AG09319 (cell line): ENCODE measurements around the gene TREML2.

Experiments
- DNase-seq: peaks from one replicate; pipeline ENCODE4 v3.0.0-alpha.2; 2010; ENCODE audit warnings: low read depth; ENCODE audit errors: extremely low read depth
- CTCF ChIP-seq: IDR thresholded peaks from 2 replicates; pipeline ENCODE4 v1.5.1; 2011; ENCODE audit warnings: low read depth, mild to moderate bottlenecking, inconsistent platforms, low read length, moderate library complexity

The TREML2 gene

DNA sequence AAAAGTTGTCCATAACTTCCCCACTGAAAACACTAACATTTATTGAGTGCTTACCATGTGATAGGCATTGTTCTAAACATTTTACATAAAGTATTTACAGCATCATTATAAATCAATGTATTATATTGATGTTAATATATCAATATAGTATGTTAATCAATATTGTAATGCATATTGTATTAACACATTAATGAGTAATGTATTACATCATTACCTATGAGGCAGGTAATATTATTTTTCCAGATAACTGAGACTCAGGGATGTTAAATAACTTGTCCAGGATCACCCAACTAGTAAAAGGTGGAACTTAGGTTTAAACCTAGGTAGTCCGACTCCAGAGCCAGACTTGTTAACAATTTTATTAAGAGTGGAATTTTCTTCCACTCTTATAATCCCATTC lies 25.9 kb downstream of the TREML2 start:
- DNase-seq: no peak
- no peak for TF ChIP-seq CTCF

- DNase-seq: no peak
- no peak for TF ChIP-seq CTCF
Measured at GRCh38 chr6:41174610-41175009, 26.3 kb downstream of the TREML2 start.

DNA sequence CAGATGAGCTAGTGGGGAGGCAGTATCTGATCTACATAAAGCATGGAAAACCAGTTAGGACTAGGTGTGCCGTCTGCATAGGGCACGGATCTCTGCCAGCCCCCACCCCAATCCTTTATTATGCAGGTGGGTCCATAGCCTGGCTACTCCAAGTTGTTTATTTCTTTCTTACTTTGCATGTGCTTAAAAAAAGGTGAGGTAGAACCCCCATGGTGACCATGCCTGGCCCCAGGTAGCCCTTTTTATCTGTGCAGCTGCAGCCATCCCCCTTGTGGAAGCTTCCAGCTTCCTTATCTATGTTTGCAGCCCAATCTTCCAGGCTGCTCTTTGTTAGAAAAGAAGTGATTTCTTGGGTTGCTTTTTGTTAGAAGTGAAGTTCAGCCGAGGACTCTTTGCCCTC lies 29.0 kb downstream of the TREML2 start:
- no peak for DNase-seq
- TF ChIP-seq CTCF: no peak

DNA sequence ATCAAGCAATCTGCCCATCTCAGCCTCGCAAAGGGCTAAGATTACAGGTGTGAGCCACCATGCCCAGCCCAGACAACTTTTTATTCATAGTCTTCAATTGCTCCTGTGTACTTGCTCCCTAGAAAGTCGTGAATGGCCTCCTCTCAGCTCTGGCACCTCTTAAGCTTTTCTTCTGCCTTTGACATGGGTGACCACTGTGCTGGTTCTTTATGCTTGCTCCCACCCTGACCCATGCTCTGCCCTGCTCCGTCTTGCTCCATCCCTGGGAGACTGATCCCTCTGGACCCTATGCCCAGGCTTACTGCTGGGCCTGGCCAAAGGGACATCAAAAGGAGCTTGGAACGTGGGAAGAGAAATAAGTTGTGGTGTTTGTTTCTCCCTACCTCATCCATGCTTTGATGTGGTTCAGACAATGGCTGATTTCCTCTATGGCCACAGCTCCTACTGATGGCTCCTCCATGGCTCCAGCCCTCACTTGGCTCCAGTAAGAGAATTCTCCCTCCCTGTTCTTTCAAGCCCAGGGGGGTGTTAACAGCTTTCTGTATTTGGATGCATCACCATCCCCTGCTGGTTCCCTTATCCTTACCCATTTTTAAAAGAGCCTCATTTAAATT lies 30.3 kb downstream of the TREML2 start:
- DNase-seq: no peak
- TF ChIP-seq CTCF: no peak

DNA sequence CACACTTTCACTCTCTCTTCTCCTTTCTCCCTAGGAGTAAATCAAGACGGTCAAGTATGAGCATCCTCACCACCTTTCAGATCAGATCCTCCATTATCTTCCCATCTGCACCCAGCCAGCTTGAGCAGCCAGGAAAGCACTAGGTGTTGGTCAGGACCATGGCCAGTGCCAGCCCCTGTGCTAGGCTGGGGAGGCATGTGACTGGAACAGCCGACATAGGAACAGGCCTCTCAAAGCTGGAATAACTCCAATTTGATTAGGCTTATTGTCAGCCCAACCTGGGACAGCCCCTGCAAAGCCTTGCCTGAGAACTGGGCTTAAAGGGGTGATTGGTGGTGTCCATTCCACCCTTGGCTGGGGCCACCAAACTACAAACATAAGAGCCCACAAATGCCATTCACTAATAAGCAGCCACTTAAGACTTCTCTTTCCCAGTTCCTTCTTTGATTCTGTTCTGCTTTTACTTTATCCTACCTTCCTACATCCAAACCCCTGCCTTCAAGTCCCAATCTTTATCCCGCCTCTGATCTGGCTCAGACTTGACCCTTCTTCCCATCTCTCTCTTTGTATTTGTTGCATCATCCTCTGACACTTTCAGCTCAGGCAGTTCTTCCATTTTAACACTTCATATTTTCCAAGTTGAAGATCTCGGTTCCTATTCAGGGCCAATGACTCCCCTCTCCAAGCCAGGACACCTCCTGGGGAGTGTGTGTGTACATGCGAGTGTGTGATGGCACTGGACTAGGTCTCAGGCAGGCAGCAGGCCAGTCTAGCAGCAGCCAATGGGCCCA lies 33.6 kb downstream of the TREML2 start:
- no peak for TF ChIP-seq CTCF
- no peak for DNase-seq

DNA sequence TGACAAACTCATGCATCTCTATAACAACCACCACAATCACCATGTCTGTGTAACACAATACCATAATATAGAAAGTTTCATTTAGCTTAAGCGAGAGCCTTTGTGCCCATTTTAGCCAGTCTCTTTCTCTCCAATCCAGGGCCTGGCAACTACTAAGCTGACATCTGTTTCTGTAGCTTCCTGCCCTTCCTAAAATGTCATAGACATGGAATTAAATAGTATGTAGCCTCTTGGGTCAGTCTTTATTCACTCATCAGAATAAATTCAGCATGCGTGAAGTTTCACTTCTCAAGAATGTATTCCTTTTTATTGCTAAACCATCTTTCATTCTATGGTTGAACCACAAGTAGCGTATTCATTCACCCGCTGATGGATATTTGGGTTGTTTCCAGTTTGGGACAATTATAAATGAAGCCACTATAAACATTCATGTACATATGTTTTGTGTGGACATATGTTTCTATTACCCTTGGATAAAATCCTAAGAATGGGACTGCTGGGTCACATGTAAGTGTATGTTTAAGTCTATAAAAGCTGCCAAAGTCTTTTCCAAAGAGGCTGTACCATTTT lies 36.3 kb downstream of the TREML2 start:
- no peak for TF ChIP-seq CTCF
- no peak for DNase-seq

- no peak for TF ChIP-seq CTCF
- no peak for DNase-seq
Measured at GRCh38 chr6:41163419-41163717, 37.6 kb downstream of the TREML2 start.
